ENCODE results near the gene IL20RB.
A peak's percentile ranks its signal among the peaks of the same experiment; 100 is the strongest.

IL20RB gene, protein sequence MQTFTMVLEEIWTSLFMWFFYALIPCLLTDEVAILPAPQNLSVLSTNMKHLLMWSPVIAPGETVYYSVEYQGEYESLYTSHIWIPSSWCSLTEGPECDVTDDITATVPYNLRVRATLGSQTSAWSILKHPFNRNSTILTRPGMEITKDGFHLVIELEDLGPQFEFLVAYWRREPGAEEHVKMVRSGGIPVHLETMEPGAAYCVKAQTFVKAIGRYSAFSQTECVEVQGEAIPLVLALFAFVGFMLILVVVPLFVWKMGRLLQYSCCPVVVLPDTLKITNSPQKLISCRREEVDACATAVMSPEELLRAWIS

DNA sequence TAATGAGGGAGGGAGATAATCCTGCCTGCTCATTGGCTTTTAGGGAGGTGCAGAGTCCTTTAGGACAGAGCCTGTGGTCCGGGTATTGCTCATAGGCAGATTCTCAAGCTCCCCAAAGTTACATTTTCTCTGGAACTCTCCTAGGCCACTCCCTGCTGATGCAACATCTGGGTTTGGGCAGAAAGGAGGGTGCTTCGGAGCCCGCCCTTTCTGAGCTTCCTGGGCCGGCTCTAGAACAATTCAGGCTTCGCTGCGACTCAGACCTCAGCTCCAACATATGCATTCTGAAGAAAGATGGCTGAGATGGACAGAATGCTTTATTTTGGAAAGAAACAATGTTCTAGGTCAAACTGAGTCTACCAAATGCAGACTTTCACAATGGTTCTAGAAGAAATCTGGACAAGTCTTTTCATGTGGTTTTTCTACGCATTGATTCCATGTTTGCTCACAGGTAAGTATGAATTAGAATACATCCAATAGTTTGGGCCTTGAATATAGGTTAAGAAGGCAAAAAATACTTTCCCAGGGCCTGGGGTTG is at the start of gene IL20RB:
TSS of gene IL20RB (plus strand) at position 233 of the 538 bp plus-strand sequence. CDS start at position 364, 131 bp downstream.
- Mint-ChIP-seq H3K4me3 (no peak within 1 kb of the TSS), H3K4me1 (ENCODE audit: low read depth) (peaks cover 13% of the 10 kb centered on the region), H3K27ac (no peak within 1 kb of the TSS), H3K27me3 (ENCODE audit: low read depth) (no peaks in the 10 kb centered on the region), H3K9me3 (no peaks in the 10 kb centered on the region), H3K36me3 (ENCODE audit: low read depth) (peaks cover 10% of the 10 kb centered on the region)

DNA sequence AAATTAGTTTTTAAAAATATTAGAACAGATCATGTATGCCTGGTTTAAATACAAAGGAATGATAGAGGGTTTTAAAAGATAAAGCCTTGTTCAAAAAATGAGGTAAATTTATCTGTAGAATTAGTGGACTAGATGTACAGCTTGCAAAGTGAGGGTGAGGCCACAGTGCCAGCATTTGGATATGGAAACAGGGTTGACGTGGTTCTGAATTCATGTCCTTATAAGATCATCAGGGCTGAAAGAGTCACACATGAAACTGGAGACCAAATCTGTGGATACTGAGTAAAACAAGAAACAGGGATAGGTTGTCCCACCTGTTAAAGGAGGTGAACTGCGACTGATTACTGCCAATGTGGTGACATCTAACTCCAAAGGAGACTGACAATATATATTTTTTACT is 49.5 kb upstream of the IL20RB start:
- Mint-ChIP-seq H3K36me3 (ENCODE audit: low read depth) (peaks cover 32% of the 10 kb centered on the region), H3K27me3 (ENCODE audit: low read depth) (no peaks in the 10 kb centered on the region), H3K4me1 (ENCODE audit: low read depth) (peaks cover 55% of the 10 kb centered on the region), H3K4me3 (no peak overlapping the region), H3K9me3 (peaks cover 28% of the 10 kb centered on the region), H3K27ac (no peak overlapping the region)

DNA sequence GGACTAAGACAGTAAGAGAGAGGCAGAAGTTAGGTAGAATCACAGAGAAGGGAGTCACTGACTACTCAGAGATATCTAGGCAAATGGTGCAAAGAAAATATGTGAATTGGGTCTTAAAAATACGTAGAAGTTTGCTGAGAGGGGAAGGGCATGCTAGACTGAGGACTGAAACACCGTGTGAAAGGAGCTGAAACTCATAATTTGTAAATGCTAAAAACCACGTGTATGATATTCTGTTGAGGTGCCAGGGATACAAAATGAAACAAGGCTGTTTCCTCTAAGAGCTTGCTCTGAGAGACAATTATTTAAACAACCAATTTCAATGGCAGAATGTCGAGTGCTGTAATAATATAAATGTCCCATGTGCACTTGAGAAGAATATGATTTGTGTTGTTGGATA is 48.6 kb upstream of the IL20RB start:
- peaks cover 56% of the 10 kb centered on the region for H3K4me1 Mint-ChIP-seq (ENCODE audit: low read depth)
- H3K4me3 Mint-ChIP-seq = no peak overlapping the region
- H3K9me3 Mint-ChIP-seq = peaks cover 23% of the 10 kb centered on the region
- H3K36me3 Mint-ChIP-seq (ENCODE audit: low read depth) = peaks cover 29% of the 10 kb centered on the region
- H3K27me3 Mint-ChIP-seq (ENCODE audit: low read depth) = no peaks in the 10 kb centered on the region
- peak overlapping the region; percentile 5 for H3K27ac Mint-ChIP-seq

DNA sequence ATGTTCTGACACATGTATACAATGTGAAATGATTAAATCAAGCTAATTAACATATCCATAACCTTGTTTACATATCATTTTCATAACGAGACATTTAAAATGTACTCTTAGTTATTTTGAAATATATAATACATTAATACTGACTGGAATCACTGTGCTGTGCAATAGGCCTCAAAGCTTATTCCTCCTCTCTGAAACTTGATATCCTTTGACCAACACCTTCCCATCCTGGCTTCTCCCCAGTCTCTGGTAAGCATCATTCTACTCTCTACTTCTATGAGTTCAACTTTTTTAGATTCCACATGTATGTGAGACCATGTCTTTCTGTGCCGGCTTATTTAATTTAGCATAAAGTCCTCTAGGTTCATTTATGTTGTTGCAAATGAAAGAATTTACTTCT is 47.1 kb upstream of the IL20RB start:
- H3K4me3 Mint-ChIP-seq = no peak overlapping the region

DNA sequence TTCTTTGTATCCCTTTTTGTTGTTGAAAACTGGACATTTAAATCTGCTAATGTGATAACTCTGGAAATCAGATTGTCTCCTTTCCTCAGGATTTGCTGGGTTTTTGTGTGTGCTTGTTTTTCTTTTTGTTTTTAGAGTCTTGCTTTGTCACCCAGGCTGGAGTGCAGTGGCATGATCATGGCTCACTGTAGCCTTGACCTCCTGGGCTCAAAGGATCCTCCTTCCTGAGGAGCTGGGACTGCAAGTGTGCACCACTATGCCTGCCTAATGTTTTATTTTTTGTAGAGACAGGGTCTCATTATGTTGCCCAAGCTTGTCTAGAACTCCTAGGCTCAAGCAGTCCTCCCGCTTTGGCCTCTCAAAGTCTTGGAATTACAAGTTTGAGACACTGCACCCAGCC is 44.6 kb upstream of the IL20RB start:
- Mint-ChIP-seq H3K9me3 (peaks cover 16% of the 10 kb centered on the region), H3K4me1 (ENCODE audit: low read depth) (peaks cover 60% of the 10 kb centered on the region), H3K36me3 (ENCODE audit: low read depth) (peaks cover 36% of the 10 kb centered on the region), H3K27me3 (ENCODE audit: low read depth) (no peaks in the 10 kb centered on the region), H3K27ac (no peak overlapping the region), H3K4me3 (no peak overlapping the region)

More for the DNA sequence above, 47.1 kb upstream of the IL20RB start:
- Mint-ChIP-seq H3K27me3 (ENCODE audit: low read depth) (no peaks in the 10 kb centered on the region), H3K27ac (no peak overlapping the region), H3K36me3 (ENCODE audit: low read depth) (peaks cover 30% of the 10 kb centered on the region), H3K9me3 (peaks cover 19% of the 10 kb centered on the region), H3K4me1 (ENCODE audit: low read depth) (peaks cover 67% of the 10 kb centered on the region)

DNA sequence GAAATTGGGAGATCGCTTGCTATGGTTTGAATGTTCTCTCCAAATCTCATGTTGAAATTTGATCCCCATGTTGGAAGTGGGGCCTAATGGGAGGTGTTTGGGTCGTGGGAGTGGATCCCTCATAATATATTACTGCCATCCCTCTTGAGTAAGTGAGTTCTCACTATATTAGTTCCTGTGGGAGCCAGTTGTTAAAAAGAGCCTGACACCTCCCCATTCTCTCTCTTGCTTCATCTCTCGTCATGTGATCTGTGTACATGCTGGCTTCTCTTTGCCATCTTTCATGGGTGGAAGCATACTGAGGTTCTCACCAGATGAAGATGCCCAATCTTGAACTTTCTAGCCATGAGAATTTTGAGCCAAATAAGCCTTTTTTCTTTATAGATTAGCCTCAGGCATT is 43.0 kb upstream of the IL20RB start:
- peaks cover 36% of the 10 kb centered on the region for H3K36me3 Mint-ChIP-seq (ENCODE audit: low read depth)
- no peak overlapping the region for H3K27ac Mint-ChIP-seq
- H3K4me1 Mint-ChIP-seq (ENCODE audit: low read depth) = peaks cover 57% of the 10 kb centered on the region
- peaks cover 16% of the 10 kb centered on the region for H3K9me3 Mint-ChIP-seq
- no peak overlapping the region for H3K4me3 Mint-ChIP-seq
- no peaks in the 10 kb centered on the region for H3K27me3 Mint-ChIP-seq (ENCODE audit: low read depth)

DNA sequence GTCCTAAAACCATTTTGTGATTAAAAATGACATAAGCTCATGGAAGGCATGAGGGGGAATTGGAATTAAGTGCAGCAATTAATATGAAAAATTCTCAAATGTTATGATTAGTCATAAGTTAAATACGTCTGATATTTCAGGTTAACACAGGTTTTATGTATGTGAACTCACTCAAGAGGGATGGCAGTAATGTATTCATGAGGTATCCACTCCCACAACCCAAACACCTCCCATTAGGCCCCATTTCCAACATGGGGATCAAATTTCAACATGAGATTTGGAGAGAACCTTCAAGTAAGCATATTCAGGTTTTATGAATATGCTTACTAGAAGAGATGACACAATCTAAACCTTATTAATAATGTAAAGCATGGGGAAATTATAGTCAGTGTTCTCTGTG is 41.6 kb upstream of the IL20RB start:
- Mint-ChIP-seq H3K36me3 (ENCODE audit: low read depth) (peaks cover 33% of the 10 kb centered on the region), H3K4me3 (no peak overlapping the region), H3K27ac (no peak overlapping the region), H3K4me1 (ENCODE audit: low read depth) (peaks cover 60% of the 10 kb centered on the region), H3K9me3 (peaks cover 14% of the 10 kb centered on the region), H3K27me3 (ENCODE audit: low read depth) (no peaks in the 10 kb centered on the region)

DNA sequence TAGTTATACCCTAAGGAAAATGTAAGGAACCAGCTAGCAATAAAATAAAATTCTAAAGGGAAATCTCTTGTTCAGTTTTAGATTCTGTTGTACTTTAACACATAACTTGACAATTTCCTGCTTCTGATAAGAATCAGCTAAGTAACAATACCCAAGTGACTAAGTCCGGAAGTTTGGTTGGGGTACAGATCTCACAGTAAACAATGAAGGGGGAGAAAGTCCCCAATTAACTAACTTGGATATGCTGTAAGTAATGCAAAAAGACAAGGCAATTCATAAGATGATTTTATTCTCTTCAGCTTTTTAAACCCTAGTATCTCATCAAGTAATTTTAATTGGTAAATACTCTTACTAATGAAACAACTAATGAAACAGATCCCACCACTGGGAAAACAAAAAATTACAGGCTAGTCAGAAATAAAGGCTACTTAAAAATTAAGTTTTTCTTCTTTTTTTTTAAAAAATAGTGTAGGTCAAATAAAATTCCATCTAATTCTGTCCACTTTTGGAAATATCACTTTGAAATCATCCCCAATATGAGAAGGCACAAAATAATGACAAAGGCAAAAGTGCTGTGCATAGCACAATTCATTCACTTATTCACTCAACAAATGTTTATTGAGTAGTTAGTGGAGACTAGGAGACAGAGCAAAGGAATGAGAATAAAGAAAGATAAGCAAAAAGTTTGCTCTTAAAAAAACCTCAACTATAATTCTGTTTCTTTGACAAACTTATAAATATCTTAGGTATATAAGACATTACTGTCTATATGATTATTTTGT is 37.8 kb upstream of the IL20RB start:
- Mint-ChIP-seq H3K9me3 (peaks cover 7% of the 10 kb centered on the region), H3K36me3 (ENCODE audit: low read depth) (peaks cover 23% of the 10 kb centered on the region), H3K4me3 (peak overlapping the region; percentile 52), H3K27me3 (ENCODE audit: low read depth) (no peaks in the 10 kb centered on the region), H3K27ac (peak overlapping the region; percentile 82), H3K4me1 (ENCODE audit: low read depth) (peaks cover 57% of the 10 kb centered on the region)

DNA sequence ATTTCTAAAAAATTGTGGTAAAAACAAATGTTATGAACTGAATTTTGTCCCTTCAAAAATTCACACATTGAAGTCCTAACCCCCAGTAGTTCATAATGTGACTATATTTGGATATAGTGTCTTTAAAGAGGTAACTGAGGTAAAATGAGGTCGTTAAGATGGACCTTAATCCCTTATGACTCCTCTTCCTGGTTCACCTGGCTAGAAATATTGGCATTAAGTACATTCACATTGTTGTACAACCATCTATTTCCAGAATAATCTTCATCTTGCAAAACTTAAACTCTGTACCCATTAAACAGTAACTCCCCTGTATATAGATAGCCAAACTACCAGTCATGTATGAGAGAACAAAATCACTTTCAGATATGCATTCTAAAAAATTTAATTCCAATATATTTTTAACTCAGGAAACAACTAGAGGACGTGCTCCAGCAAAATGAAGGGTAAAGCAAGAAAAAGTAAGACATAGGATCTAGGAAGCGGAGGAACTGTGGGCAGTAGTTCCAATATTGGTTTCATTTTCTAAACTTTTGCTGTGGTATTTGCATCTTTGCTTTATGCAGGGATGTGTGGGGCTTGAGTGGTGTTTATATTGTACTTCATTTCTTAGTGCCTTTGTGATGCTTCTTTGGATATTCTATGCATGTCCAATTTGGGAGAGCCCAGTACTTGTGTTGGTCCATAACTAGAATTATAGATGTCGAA is 36.7 kb upstream of the IL20RB start:
- Mint-ChIP-seq H3K4me1 (ENCODE audit: low read depth) (peaks cover 48% of the 10 kb centered on the region), H3K4me3 (peak overlapping the region; percentile 61), H3K27me3 (ENCODE audit: low read depth) (no peaks in the 10 kb centered on the region), H3K27ac (peak overlapping the region; percentile 86), H3K9me3 (peaks cover 7% of the 10 kb centered on the region), H3K36me3 (ENCODE audit: low read depth) (peaks cover 17% of the 10 kb centered on the region)

DNA sequence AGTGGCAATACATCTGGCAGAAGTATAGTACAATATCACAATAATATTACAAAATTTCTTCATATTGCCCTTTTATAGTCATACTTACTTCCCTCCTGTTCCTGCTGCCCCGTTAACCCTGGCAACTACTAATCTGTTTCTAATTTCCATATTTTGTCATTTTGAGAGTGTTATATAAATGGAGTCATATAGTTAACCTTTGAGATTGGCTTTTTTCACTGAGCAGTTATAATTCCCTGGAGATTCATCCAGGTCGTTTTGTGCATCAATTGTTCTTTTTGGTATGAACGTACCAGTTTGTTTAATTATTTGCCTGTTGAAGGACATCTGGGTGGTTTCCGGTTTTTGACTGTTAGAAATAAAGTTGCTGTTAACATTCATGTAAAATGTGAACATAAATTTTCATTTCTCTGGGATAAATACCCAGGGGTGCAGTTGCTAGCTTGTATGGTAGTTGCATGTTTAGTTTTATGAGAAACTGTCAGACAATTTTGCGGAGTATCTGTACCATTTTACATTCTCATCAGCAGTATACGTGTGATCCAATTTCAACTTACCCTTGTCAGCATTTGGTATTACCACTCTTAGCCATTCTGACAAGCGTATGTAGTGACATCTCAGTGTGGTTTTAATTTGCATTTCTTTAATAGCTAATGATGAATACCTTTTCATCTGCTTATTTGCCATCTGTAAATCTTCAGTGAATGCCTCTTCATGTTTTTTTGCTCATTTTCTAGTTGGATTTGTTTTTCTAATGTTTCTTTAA is 32.2 kb upstream of the IL20RB start:
- no peak overlapping the region for H3K4me3 Mint-ChIP-seq
- H3K9me3 Mint-ChIP-seq = peaks cover 11% of the 10 kb centered on the region
- H3K36me3 Mint-ChIP-seq (ENCODE audit: low read depth) = peaks cover 31% of the 10 kb centered on the region
- H3K27me3 Mint-ChIP-seq (ENCODE audit: low read depth) = no peaks in the 10 kb centered on the region
- peaks cover 39% of the 10 kb centered on the region for H3K4me1 Mint-ChIP-seq (ENCODE audit: low read depth)
- no peak overlapping the region for H3K27ac Mint-ChIP-seq

DNA sequence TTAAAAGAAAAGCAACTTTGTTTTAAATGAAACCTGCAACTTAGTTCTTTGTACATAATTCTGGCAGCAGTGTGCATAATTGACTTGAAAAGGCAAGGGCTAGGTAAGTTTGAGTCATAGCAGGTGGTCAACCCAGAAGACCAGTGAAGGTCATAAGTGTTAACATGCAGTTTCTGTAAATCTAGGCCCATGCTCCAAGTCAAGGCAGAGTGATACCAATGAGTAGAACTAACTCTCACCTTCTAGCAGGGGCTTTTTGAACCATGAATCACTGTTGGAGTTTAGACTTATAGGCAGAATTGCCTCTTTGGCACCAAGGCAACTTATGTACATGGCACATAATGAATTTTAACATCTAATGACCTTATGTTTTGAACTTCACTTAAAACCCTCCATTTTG is 29.5 kb upstream of the IL20RB start:
- Mint-ChIP-seq H3K27me3 (ENCODE audit: low read depth) (no peaks in the 10 kb centered on the region), H3K9me3 (peaks cover 3% of the 10 kb centered on the region), H3K36me3 (ENCODE audit: low read depth) (peaks cover 30% of the 10 kb centered on the region), H3K4me3 (no peak overlapping the region), H3K4me1 (ENCODE audit: low read depth) (peaks cover 44% of the 10 kb centered on the region), H3K27ac (peak overlapping the region; percentile 67)

DNA sequence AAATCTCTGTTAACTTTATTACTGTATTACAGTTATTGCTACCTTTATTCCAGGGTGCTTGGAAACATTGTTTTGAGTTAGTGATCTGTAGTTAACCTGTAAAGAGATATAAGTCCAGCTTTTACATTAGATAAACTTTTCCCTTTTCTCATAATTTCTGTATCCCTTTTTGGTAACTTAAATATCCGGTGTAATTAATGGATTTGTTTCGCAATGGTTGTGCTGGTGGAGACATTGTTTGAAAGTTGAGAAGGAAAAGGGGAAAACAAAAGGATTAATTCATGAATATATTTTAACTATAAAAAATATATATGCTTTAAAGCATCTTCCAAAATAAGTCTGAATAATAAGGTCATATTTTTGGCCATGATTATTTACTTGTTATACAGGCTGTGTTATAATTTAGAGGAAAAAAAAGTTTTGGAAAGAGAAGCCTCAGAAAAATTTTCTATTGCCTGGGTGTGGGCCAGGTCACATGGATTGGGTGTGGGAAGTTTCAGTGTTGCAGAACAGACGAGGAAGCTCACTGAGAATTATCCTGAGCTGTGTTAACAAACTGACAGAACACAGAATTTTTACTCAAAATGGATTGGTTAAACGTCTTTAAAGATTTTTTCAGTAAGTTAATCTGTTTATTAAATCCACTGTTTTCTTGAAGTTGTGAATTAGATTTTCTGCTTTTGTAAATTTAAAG is 27.7 kb upstream of the IL20RB start:
- Mint-ChIP-seq H3K27ac (no peak overlapping the region), H3K27me3 (ENCODE audit: low read depth) (no peaks in the 10 kb centered on the region), H3K36me3 (ENCODE audit: low read depth) (peaks cover 42% of the 10 kb centered on the region), H3K4me3 (no peak overlapping the region), H3K4me1 (ENCODE audit: low read depth) (peaks cover 44% of the 10 kb centered on the region), H3K9me3 (peaks cover 3% of the 10 kb centered on the region)

DNA sequence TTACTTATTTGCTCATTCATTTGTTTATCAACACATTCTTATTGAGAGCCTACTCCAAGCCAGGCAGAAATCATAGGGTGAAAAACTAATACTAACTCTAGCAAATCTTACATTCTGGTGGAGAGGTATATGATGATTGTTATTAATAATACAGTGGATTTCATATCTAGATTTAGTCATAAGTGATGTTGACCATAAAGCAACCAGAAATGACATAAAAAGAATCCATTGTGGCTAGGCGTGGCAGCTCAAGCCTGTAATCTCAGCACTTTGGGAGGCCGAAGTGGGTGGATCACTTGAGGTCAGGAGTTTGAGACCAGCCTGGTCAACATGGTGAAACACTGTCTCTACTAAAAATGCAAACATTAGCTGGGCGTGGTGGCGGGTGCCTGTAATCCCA is 26.2 kb upstream of the IL20RB start:
- Mint-ChIP-seq H3K4me3 (peak overlapping the region; percentile 19), H3K27ac (peak overlapping the region; percentile 23), H3K9me3 (peaks cover 5% of the 10 kb centered on the region), H3K4me1 (ENCODE audit: low read depth) (peaks cover 47% of the 10 kb centered on the region), H3K36me3 (ENCODE audit: low read depth) (peaks cover 47% of the 10 kb centered on the region), H3K27me3 (ENCODE audit: low read depth) (no peaks in the 10 kb centered on the region)
